Keratinocyte (primary cell): Measurements from ENCODE around the gene CYTH1.

ENCODE experiments used
- CTCF ChIP-seq, 3 experiments: IDR thresholded peaks in 1 of 3; conservative IDR thresholded peaks in 1 of 3; optimal IDR thresholded peaks in 1 of 3; 2 replicates in 2 of 3; 3 replicates in 1 of 3; pipeline versions ENCODE3 to v1.5.1; 2011; ENCODE audit warnings: low read length in 3 of 3, mild to moderate bottlenecking in 3 of 3, moderate library complexity in 2 of 3, control low read depth in 1 of 3, inconsistent platforms in 1 of 3; ENCODE audit not compliant: insufficient read depth in 2 of 3; ENCODE audit errors: extremely low read depth in 1 of 3
- EZH2 ChIP-seq: IDR thresholded peaks from one replicate; pipeline ENCODE4 v1.6.1; 2012; ENCODE audit warnings: inconsistent platforms, mild to moderate bottlenecking, low read length, moderate library complexity

- TF ChIP-seq CTCF (optimal IDR thresholded peaks at IDR 0.05 in 1 of 3, IDR thresholded peaks at IDR 0.05 in 1 of 3, conservative IDR thresholded peaks at IDR 0.05 in 1 of 3; ENCODE audit: extremely low read depth in 1 of 3, insufficient read depth in 2 of 3, low read length in 3 of 3) (no peak), EZH2 (no peak)
These were observed 50.2 kb downstream of the CYTH1 start for GRCh38 chr17:78731904-78732303.
